ENCODE results near the gene GJB3. TPM values are rescaled to one million over a fixed set of nuclear protein-coding genes. Genes with fewer than 3 reads are reported as not detected.
"Not testable (repeated sequence)": the region's sequence is repeated elsewhere in the genome, so short reads cannot be mapped to it uniquely, and the experiment has no call there.

GJB3 gene
- total RNA-seq, 1 experiment from 2014 or later = 46.7 TPM

GRCh38 chr1:34771573-34772371 is 9.2 kb upstream of the GJB3 start:
- no peaks in the 10 kb centered on the region for H3K27me3 ChIP-seq (ENCODE audit: insufficient read depth, low read length)
- H3K4me3 ChIP-seq (replicated peaks in 1 of 2; ENCODE audit: low read depth in 1 of 2, low read length in 2 of 2) = no peak overlapping the region
- no peak overlapping the region for H3K27ac ChIP-seq (ENCODE audit: low read depth, low read length)
- H3K79me2 ChIP-seq (ENCODE audit: insufficient read depth, low read length) = no peaks in the 10 kb centered on the region
- H3K9me2 ChIP-seq (ENCODE audit: insufficient read depth) = no peaks in the 10 kb centered on the region
- ChIA-PET CTCF (no interaction called here), POLR2A (no interaction called here), RAD21 (ENCODE audit: low non-redundant PET in 1 of 2, low total read pairs in 2 of 2, uncharacterized antibody in 2 of 2, unreplicated experiment in 2 of 2) (no interaction called here)
- intact Hi-C loops (cut with micrococcal nuclease) = no loop called here
- no peak overlapping the region for H3K9ac ChIP-seq (ENCODE audit: low read length)
- ATAC-seq (peak; percentile 52; the same call in 1 of the 2 replicates), DNase-seq (ENCODE audit: low read depth, low spot score) (no peak)
- H3K36me3 ChIP-seq (ENCODE audit: control insufficient read depth in 1 of 2, insufficient read depth in 2 of 2, low read length in 2 of 2) = no peaks in the 10 kb centered on the region
- H3K4me2 ChIP-seq (ENCODE audit: low read length) = peak overlapping the region; percentile 56
- no TSS peak for BruUV-seq (replicated peaks)
- peaks cover 9 to 29% of the 10 kb centered on the region in 2 experiments for H3K4me1 ChIP-seq (ENCODE audit: control insufficient read depth in 1 of 2, insufficient read depth in 2 of 2, low read length in 2 of 2)
- no peaks in the 10 kb centered on the region for H4K20me1 ChIP-seq (ENCODE audit: insufficient read depth)
- H3K9me3 ChIP-seq (ENCODE audit: control insufficient read depth in 1 of 2, insufficient read depth in 1 of 2, low read depth in 1 of 2, low read length in 2 of 2) = no peaks in the 10 kb centered on the region
- TF ChIP-seq YY1 (IDR thresholded peaks at IDR 0.05; ENCODE audit: extremely low read depth, insufficient replicate concordance, low read depth, low read length) (no peak), ZBTB33 (IDR thresholded peaks at IDR 0.05; ENCODE audit: extremely low read depth, insufficient replicate concordance, low read length) (no peak), CBX3 (IDR thresholded peaks at IDR 0.05; ENCODE audit: low read depth) (no peak), RAD21 (IDR thresholded peaks at IDR 0.05; ENCODE audit: low read depth) (no peak), MAX (IDR thresholded peaks at IDR 0.05) (no peak), POLR2AphosphoS5 (IDR thresholded peaks at IDR 0.05; ENCODE audit: low read depth, low read length) (no peak), TCF7L2 (IDR thresholded peaks at IDR 0.05; ENCODE audit: borderline replicate concordance, extremely low read depth, insufficient read depth, insufficient read length) (no peak), SP1 (IDR thresholded peaks at IDR 0.05; ENCODE audit: low read depth) (no peak), EZH2 (IDR thresholded peaks at IDR 0.05) (no peak), ZNF274 (IDR thresholded peaks at IDR 0.05; ENCODE audit: low read depth, low read length) (no peak), POLR2A (IDR thresholded peaks at IDR 0.05; ENCODE audit: borderline replicate concordance, extremely low read depth, insufficient read depth, insufficient read length) (no peak), ELF1 (IDR thresholded peaks at IDR 0.05; ENCODE audit: borderline replicate concordance, low read depth) (no peak), FOSL1 (IDR thresholded peaks at IDR 0.05; ENCODE audit: low read depth) (no peak), EGR1 (IDR thresholded peaks at IDR 0.05; ENCODE audit: low read depth) (no peak)
- H2AFZ ChIP-seq (ENCODE audit: low read depth, low read length, poor library complexity, severe bottlenecking) = no peak overlapping the region

DNA sequence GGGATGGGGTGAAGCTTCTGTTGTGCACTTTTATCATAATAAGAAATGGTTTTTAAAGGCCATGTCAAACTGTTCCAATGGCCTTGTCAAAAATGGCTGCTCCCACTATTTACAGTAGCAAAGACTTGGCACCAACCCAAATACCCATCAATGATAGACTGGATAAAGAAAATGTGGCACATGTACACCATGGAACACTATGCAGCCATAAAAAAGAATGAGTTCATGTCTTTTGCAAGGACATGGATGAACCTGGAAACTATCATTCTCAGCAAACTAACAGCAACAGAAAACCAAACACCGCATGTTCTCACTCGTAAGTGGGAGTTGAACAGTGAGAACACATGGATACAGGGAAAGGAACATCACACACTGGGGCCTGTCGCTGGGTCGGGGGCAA is 7.9 kb upstream of the GJB3 start:
- H3K9me2 ChIP-seq (ENCODE audit: insufficient read depth); H3K27me3 ChIP-seq (ENCODE audit: insufficient read depth, low read length); H3K9ac ChIP-seq (ENCODE audit: low read length); BruUV-seq (replicated peaks); H3K4me3 ChIP-seq (replicated peaks in 1 of 2; ENCODE audit: low read depth in 1 of 2, low read length in 2 of 2); H3K4me2 ChIP-seq (ENCODE audit: low read length); DNase-seq (ENCODE audit: low read depth, low spot score); H4K20me1 ChIP-seq (ENCODE audit: insufficient read depth); H2AFZ ChIP-seq (ENCODE audit: low read depth, low read length, poor library complexity, severe bottlenecking); ATAC-seq; CTCF ChIA-PET; intact Hi-C loops (cut with micrococcal nuclease); H3K27ac ChIP-seq (ENCODE audit: low read depth, low read length); RAD21 ChIA-PET (ENCODE audit: low non-redundant PET in 1 of 2, low total read pairs in 2 of 2, uncharacterized antibody in 2 of 2, unreplicated experiment in 2 of 2); H3K36me3 ChIP-seq (ENCODE audit: control insufficient read depth in 1 of 2, insufficient read depth in 2 of 2, low read length in 2 of 2); POLR2A ChIA-PET; H3K9me3 ChIP-seq (ENCODE audit: control insufficient read depth in 1 of 2, insufficient read depth in 1 of 2, low read depth in 1 of 2, low read length in 2 of 2); H3K79me2 ChIP-seq (ENCODE audit: insufficient read depth, low read length): not testable (repeated sequence)
- H3K4me1 ChIP-seq (ENCODE audit: control insufficient read depth in 1 of 2, insufficient read depth in 2 of 2, low read length in 2 of 2) = peaks cover 9 to 32% of the 10 kb centered on the region in 2 experiments

Data from HCT116 (cell line).